Amniotic epithelial cell (primary cell): ENCODE measurements around the gene ROM1.
"Not testable (repeated sequence)": the region's sequence is repeated elsewhere in the genome, so short reads cannot be mapped to it uniquely, and the experiment has no call there.

Experiments
- DNase-seq: peaks from one replicate; pipeline ENCODE4 v3.0.0-alpha.2; 2010; ENCODE audit warnings: low read depth

The ROM1 gene

DNA sequence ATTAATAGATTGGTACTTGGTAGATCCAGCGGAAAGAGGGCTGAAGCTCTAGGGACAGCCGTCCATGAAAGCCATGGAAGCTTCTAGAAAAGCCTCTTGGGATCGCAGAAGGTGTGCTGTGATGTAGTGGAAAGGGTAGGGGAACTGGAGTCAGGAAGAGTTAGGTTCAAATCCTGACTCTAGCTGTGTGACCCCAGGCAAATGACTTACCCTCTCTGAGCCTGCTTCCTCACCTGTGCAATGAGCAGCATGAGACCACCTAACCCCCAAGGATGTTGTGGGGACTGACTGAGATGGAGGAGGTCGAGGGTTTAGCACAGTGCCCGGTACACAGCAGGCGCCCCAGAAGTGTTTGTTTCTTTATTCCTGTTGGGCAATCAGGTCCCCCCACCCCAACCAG lies 2.7 kb upstream of the ROM1 start:
- no peak for DNase-seq

DNA sequence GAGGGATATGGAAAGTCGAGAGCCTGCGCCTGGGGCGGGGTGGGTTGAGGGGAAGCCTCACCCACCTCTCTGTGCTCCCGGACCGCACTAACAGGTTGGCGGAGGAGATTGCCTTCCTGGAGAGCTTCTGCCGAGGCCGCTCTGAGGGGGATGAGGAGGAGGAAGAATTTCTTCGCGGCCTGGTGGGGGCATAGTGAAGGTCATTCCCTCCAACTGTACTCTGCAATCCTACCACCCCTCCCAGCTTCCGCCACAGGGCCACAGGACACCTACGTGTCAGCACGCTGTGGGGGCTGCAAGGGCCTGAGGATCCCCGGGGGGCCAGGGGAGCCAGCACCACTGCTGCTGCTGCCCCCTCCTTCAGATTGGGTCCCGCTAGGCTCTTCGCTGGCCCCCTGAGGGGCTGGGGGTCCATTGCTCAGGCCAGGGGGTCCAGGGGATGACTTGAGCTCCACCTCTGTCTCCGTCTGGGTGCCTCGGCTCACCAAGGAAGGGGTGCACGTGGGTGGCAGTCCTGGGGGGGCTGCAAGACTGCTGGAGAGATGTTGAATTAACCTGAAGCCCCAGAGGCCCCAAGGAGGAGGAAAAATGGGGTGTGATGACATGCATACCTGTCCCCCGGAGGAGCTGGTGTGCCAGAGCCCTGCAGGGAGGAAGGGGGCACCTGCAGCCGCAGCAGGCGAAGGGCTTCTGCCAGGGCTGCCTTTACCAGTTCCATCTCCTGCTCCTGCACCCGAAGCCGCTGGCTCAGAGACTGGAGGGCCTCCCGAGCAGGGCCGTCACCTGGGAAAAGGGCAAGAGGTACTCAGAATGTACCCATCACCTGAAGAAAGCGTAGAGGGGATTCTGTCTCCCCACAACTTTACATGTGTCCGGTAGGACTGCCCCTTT lies 2.0 kb upstream of the ROM1 start:
- no peak for DNase-seq

DNA sequence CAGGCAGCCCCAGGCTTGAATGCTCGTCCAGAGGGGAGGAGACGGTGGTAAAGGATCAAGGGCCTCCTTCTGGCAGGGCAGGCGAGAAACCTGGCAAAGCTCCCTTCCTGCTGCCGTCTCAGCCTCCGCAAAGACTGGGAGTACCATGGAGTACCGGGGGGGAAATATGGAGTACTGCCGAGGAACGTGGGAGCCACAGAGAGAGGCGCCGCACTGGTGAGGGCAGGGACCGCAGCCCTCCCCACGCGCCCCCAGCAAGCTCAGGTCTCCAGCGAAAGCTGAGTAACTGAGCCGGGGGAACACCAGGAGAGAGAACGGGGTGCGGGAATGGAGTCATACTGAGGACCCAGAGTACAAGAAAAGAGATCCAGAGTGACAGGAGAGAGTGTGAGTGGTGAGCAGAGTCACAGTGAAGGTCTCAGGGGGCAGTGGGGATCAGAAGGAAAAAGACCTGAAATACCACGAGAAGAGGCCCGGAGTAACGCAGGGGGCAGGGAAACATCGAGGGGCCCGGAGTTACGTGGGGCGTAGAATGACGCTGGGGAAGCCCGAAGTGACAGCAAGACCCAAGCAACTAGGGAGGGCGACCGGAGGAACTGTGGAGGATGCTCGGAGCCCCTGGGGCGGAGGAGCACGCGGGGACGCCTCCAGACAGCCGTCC lies 1.2 kb upstream of the ROM1 start:
- DNase-seq, result peak; percentile 83

DNA sequence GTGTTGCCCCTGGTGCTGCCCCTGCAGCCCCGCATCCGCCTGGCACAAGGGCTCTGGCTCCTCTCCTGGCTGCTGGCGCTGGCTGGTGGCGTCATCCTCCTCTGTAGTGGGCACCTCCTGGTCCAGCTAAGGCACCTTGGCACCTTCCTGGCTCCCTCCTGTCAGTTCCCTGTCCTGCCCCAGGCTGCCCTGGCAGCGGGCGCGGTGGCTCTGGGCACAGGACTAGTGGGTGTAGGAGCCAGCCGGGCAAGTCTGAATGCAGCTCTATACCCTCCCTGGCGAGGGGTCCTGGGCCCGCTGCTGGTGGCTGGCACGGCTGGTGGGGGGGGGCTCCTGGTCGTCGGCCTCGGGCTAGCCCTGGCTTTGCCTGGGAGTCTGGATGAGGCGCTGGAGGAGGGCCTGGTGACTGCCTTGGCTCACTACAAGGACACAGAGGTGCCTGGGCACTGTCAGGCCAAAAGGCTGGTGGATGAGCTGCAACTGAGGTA lies 278 bp downstream of the ROM1 start:
- no peak for DNase-seq

DNA sequence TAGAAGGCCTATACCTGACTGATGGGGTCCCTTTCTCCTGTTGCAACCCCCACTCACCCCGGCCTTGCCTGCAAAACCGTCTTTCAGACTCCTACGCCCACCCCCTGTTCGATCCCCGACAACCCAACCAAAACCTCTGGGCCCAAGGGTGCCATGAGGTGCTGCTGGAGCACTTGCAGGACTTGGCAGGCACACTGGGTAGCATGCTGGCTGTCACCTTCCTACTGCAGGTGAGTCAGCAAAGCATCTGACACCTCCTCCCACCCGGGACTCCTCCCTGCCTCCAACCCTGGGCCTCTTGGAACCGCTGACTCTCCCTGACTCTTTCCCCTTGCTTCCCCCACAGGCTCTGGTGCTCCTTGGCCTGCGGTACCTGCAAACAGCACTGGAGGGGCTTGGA lies 1.2 kb downstream of the ROM1 start:
- peak; percentile 39 for DNase-seq

DNA sequence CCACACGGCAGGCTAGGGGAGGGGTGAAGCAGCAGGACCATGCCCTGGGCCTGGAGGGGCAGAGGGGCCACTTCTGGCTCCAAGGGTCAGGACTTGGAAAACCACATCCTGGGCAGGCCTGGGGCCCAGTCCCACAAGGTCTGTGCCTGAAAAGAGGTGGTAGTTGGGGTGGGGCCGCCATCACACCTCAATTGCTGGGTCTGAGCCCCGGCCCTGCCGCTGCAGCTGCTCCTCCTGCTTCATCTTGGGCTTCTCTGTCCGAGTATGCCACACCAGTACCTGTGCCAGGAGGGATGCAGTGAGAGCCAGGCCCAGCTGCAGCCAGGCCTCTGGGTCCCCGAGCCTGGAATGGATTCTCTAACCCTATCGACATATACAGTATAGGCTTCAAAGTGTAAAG lies 2.5 kb downstream of the ROM1 start:
- no peak for DNase-seq

DNA sequence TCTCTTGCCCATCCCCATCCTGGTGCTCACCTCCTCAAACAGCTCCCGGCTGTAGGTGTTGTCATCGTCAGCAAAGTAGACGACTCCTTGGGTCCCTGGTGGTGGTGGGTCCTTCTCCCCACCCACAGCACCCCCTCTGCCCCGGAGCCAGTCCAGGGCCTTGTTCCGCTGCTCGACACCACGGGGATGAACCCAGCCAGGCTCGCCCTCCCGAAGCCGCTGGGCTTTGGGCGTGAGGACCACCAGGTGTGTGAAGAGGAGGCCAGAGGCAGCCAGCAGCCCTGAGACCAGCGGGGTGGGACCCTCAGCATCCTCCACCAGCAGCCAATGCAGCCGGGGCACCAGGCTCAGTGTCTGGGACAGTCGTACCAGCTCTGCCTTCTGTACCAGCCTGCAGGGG lies 3.9 kb downstream of the ROM1 start:
- not testable (repeated sequence) for DNase-seq

DNA sequence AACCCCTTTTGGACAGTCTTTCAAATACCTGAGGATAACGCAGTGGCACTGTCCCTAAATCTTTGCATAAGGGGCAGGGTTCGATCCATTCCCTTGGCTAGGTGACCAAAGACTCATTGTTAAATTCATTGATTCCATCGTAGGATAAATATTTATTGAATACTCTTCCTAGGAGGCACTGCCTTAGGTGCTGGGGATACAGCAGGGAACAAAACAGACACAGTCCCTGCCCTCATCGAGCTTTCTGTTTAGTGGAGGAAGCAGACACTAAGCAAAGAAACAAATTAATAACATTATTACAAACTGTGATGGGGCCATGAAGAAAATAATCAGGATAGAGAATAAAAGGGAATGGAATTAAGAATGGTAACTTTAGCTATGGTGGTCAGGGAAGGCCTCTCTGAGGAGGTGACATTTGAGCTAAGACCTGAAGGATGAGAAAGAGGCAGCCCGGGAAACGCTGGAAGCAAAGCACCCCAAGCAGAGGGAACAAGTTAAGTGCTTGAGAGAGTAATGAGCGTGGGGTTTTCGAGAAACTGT lies 8.0 kb downstream of the ROM1 start:
- DNase-seq, result no peak

DNA sequence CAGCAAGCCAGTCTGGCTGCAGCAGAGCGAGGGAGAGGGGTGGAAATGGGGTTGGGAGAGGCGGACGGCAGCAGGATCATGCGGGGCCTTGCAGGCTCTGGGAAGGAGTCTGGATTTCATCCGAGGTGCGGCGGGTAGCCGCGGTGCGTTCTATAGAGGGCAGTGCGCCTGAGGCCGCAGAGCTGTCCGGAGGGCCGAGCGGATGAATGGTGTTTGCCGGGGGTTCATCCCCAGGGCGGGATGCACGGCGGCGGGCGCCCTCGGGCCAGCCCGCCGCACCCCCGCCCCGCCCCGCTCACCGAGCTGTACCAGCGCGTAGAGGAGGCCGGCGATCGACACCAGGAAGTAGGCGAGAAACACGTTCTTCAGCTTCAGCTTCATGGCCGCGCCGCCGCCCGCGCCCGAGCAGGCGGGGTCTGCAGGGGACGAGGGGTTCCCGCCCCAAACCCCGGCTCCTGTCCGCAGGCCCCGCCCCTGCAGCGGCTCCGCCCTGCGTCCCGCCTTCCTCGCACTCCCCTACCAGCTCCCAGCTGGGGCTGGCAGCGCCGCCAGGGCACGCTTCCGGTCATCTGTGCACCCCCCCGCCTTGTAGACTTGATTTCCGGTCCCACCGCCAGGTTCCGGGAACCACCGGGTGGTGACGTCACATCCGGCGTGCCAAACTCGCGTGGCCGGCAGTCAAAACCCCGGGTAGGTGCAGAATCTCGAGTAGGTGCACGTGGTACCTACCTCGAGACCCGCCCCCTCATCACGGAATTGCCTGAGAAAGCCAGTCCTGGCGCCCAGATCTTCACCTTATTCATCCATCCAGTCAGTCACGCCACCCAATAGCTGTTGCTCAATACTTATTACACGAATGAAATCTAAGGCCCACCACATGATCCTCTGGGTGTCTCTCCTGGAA lies 8.8 kb downstream of the ROM1 start, which contains the start of gene B3GAT3:
TSS of gene B3GAT3 (minus strand) at position 420 of the 904 bp plus-strand sequence. CDS start at position 381, 39 bp downstream.
- DNase-seq, result peak; percentile 99

DNA sequence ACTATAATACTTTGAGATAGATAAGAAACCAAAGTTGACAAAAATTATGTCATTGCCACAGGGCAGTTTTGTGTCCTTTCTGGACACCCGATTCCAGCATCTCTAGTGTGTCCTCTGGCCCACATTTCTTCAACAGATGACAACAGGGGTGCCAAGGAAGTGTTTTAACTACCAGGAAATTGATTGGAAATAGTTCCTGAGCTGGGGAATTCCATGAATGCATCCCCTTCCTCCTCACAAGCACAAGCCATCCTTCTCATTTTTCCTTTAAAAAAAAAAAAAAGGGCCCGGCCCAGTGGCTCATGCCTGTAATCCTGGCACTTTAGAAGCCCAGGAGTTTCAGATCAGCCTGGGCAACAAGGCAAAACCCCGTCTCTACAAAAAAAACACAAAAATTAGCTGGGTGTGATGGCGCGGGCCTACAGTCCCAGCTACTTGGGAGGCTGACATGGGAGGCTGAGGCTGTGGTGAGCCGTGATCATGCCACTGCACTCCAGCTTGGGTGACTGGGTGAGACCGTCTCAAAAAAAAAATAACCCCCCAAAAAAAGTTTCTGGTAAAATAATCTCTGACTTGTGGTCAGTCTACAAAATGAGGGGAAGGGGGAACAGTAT lies 9.5 kb downstream of the ROM1 start:
- no peak for DNase-seq

DNA sequence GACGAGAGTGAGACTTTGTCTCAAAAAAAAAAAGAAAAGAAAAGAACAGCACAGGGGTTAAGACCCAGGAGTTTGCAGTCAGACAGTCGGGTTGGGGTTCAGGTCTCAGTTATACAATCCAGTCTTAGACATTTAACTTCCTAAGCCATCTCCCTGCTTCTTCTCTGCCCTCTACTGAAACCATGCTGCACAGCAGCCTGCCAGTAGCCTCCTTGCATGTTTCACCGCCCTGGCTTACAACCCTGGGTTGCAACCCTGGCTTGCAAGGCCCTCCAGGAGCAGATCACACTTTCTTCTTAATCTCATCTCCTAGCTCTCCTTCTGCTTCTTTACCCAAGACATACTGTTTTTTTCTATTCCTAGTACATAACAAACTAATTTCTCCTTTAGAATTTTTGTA lies 14.7 kb downstream of the ROM1 start:
- peak; percentile 19 for DNase-seq

DNA sequence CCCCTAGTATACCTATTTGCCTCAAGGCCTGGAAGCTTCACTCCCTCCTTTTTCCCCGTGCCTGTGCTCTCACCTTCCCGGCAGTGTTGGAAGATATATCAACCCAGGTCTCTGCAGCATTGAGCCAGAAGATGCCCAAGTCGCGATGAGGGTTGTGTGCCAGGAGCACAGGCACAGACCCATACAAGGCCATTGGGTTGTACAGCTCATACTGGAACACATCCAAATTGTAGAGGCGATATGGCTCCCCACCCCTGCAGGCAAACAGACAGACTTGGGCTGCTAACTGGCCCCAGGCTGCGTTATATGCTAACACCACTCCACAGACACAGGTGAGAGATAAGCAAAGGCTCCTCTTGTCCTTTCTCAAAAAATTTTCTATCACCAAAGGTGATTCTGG lies 19.4 kb downstream of the ROM1 start:
- no peak for DNase-seq

DNA sequence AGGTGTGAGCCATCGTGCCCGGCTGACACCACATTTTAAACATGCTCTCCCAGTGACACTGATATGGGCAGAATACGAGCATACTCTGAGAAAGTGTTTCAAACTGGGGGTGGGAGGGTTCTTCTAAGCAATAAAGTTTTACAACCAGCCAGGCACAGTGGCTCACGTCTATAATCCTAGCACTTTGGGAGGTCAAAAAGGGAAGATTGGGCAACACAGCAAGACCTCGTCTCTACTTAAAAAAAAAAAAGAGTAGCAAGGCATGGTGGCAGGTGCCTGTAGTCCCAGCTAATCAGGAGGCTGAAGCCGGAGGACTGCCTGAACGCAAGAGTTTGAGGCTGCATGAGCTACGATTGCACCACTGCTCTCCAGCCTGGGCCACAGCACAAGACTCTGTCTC lies 31.2 kb downstream of the ROM1 start:
- no peak for DNase-seq

DNA sequence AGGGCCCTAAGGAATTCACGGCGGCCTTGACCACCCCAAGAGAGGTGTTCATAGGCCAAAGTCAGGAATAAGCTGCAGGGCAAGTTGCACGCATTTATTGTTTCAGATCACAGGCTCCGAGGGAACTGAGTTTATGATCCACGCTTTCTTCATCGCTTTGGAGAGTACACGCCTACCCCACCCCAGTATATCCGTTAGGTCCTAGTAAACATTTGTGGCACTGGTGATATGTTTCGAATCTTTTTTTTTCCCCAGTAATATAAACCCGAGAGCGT lies 32.6 kb downstream of the ROM1 start:
- DNase-seq, result no peak

DNA sequence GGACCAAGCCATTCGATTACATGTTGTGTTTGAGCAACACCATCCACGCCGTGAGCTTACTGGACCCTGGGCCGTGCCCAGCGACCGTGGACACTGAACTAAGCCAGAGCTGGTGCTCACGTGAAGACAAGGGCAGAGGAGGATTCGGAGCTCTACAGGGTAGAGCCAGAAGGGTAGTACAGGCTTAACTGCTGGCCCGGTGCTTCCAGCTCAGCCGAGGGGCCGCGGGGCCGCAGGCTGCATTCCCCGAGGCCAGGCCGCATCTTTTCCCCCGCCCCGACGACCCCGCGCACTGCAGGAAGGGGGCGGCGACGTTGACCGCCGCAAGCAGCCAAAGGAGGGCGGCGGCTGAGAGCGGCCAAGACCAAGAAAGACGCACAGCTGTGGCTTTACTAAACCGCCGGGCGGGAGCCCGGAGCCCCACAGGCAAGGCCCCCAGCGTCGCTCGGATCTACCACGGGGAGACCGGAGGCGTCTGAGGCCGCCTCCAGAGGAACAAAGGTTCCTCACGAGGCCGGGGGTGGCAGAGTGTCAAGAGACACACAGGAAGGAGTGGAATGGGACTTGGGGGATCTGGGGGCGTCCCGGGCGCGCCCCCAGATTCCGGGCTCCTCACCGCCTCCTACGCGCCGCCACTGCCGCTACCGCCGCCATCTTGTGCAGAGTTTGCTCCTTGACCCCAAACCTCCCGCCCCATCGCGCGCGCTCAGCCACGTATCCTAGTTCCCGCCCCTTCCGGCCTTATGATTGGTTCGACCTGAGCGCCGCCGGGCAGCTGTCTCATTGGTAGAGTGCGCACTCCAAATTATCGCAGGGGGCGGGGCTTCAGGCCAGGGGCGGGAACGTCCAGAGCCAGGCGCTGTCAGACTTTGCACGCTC lies 33.1 kb downstream of the ROM1 start, which contains the start of gene GANAB:
TSS of gene GANAB (minus strand) at position 668 of the 879 bp plus-strand sequence. CDS start at position 654, 14 bp downstream.
- DNase-seq, result peak; percentile 95

DNA sequence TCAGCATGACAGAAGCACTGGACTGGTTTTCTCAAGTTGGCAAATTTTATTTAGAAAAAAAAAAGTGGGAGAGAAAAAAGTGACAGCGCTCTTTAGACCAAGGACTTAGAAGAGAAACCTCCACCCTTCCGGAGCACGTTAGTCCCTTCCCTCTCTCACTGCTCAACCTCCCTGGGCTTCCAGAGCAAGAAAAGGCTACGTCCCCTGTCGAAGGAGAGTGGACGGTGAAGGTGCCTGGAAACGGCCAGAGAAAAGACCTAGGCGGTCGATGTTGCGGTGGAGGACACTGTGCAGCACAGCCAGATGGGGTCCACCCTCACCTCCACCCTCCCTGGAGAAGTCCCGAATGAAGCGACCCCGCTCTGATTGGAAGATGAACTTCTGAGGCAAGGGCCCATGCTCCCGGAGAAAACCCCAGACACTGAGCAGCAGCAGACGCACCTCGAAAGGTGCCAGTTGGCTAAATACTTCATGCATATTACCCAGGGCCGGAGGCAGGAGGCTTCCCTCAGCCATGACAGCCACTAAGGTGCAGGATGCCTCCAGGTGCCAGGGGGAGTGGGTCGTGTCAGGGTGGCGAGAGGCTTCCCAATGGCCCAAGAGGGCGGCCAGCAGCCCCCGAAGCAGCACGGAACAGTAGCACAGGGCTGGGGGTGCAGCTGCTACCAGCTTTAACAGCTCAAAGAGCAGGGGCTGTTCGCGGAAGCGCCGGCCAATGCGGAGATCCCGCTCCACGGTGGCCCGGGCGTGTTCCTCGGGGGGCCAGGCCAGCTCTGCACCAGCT lies 34.0 kb downstream of the ROM1 start:
- DNase-seq, result no peak

DNA sequence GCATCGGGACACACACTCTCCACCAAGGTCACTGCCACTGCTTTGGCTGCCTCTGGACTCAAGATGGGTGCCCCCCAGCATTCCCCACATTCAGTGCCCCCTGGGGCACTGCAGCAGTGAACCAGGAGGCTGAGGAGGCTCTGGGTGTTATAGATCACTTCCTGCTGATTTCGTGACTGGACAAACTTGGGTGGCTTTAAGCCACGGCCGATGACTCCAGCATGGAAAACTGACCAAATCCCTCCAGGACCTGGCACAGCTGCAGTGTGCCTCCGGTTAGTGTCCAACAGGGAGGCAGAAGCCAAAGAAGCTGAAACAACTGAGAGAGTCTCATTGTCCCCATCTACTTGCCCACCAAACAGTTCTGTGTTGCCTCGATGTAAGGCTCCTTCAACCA lies 34.5 kb downstream of the ROM1 start:
- no peak for DNase-seq

DNA sequence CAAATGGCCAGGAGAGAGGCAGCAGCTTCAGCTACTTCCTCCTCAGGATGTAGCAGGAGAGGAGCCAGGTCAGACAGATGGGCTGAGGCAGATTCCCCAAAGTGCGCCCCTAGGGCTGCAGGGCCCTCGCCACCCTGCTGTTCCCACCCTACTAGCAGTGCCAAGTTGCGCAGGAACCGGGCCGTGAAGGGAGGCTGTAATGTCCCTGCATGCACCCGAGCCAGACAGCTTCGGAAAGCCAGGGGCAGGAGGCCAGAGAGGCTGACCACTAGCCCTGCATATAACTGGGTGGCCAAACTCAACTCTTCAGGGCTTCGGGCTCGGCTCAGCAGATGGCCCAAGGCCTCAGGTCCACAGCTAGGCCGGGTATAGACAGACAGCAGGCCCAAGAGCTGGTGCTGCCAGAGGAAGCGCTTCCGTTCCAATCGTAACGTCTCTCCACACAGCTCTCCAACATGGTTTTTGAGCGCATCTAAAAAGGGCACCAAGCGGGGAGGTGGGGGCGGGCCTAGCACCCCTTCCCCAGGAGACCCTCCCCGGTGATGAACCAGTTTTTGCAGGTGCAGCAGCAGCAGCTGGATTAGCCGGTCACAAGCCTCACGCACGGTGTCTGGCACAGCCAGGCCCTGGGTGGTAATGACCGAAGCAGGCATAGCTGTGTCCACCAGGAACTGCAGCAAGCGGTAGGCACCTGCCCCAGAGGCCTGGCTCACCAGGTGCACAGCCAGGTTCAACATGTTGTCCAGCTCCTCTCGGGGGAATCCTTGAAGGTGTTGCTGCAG lies 35.3 kb downstream of the ROM1 start:
- DNase-seq, result no peak

DNA sequence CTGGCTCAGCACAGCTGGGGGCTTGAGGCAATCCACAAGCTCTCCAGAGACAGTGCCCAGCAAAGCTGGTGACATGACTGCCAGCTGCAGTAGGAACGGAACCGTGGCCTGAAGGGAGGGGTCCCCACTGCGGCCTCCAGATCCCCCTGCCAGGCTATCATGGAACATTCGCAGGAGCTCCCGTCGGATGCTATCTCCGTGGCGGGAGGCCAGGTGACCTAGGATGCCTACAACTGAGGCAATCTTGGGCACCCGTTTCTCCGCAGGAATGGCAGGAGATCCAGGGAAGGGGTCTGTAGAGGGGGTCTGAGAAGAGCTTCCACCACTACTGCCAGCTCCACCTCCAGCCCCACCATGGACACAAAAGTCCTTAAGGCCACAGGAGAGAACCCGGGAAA lies 35.9 kb downstream of the ROM1 start:
- DNase-seq, result no peak
